Measurements from ENCODE around the gene PALLD.

DNA sequence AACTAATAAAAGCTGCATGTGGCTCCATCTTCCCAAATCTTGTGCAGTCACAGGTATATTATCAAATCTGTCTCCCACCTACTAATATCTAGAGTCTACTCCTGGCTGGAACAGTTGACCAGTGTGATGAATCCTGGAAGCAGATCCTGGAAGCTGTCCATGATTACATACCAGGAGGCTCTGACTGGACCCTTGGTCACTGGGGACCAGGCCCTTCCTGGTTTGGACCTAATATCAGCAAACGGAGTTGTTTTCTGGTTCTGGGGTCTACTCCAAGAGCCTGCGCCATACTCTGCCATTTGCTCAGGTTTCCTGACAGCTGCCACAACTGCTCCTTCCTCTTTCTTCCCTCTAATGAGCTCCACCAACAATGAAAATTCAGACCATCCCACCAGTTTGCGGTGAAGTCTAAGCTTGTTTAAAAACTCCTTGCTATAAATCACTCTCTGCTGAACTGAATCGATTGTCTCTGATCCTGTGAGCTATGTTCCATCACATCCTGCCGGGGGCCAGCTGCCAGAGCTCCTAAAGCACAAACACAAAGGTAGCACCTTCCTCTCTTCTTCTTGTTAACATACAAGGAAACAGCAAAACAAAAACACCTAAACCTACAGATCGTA, 114.2 kb downstream of the PALLD start:
- TF ChIP-seq EZH2 (IDR thresholded peaks at IDR 0.05; ENCODE audit: low read length): no peak
- TF ChIP-seq CTCF (optimal IDR thresholded peaks at IDR 0.05 in 1 of 3, IDR thresholded peaks at IDR 0.05 in 1 of 3, conservative IDR thresholded peaks at IDR 0.05 in 1 of 3; ENCODE audit: extremely low read depth in 1 of 3, insufficient read depth in 2 of 3, low read length in 3 of 3): no peak

Data from keratinocyte (primary cell).